GM18867 (cell line): ENCODE data around the gene SHLD2.
A peak's percentile ranks its signal among the peaks of the same experiment; 100 is the strongest.
"Not testable (repeated sequence)": the region's sequence is repeated elsewhere in the genome, so short reads cannot be mapped to it uniquely, and the experiment has no call there.

Experiments
- ATAC-seq: cut with Tn5 transposase; IDR thresholded peaks from one replicate; pipeline ENCODE4 v1.9.1; 2021; ENCODE audit warnings: mild to moderate bottlenecking, moderate library complexity; ENCODE audit not compliant: unreplicated experiment

SHLD2 gene

GRCh38 chr10:87094373-87095235 lies at the start of gene SHLD2, which contains the start of gene GLUD1:
Gene SHLD2, plus strand, starts transcription at chr10:87095206. Its CDS starts 56,149 bp downstream, at chr10:87151355.
Gene GLUD1, minus strand, starts transcription at chr10:87094843. Its CDS starts 74 bp downstream, at chr10:87094769.
- peak; percentile 71 for ATAC-seq

- no peak for ATAC-seq
Measured at GRCh38 chr10:87045434-87045938, 49.5 kb upstream of the SHLD2 start.

- ATAC-seq: no peak
Measured at GRCh38 chr10:87053111-87053510, 41.9 kb upstream of the SHLD2 start.

GRCh38 chr10:87053577-87054181 lies 41.3 kb upstream of the SHLD2 start:
- no peak for ATAC-seq

- ATAC-seq: no peak
Measured at GRCh38 chr10:87054373-87055295, 40.4 kb upstream of the SHLD2 start.

- no peak for ATAC-seq
Measured at GRCh38 chr10:87058171-87058570, 36.8 kb upstream of the SHLD2 start.

GRCh38 chr10:87059401-87059800 lies 35.6 kb upstream of the SHLD2 start:
- no peak for ATAC-seq

GRCh38 chr10:87060280-87060928 lies 34.6 kb upstream of the SHLD2 start:
- no peak for ATAC-seq

GRCh38 chr10:87064651-87065050 lies 30.4 kb upstream of the SHLD2 start:
- no peak for ATAC-seq

- ATAC-seq: no peak
Measured at GRCh38 chr10:87066178-87066577, 28.8 kb upstream of the SHLD2 start.

- no peak for ATAC-seq
Measured at GRCh38 chr10:87066865-87067264, 28.1 kb upstream of the SHLD2 start.

- ATAC-seq: no peak
Measured at GRCh38 chr10:87068281-87068680, 26.7 kb upstream of the SHLD2 start.

- no peak for ATAC-seq
Measured at GRCh38 chr10:87072449-87072848, 22.6 kb upstream of the SHLD2 start.

- ATAC-seq: not testable (repeated sequence)
Measured at GRCh38 chr10:87076421-87076820, 18.6 kb upstream of the SHLD2 start.

- no peak for ATAC-seq
Measured at GRCh38 chr10:87079106-87079836, 15.7 kb upstream of the SHLD2 start.

GRCh38 chr10:87080621-87081020 lies 14.4 kb upstream of the SHLD2 start:
- ATAC-seq: not testable (repeated sequence)

- ATAC-seq: not testable (repeated sequence)
Measured at GRCh38 chr10:87081574-87081973, 13.4 kb upstream of the SHLD2 start.

GRCh38 chr10:87082219-87082618 lies 12.8 kb upstream of the SHLD2 start:
- ATAC-seq: not testable (repeated sequence)

GRCh38 chr10:87083576-87084290 lies 11.3 kb upstream of the SHLD2 start:
- ATAC-seq: peak; percentile 44
